GM15510 (cell line): Measurements from ENCODE around the gene ATP5PO.

Source experiments
- POLR2A ChIP-seq: IDR thresholded peaks from 3 replicates; pipeline ENCODE4 v1.6.1; 2011; ENCODE audit warnings: borderline replicate concordance; ENCODE audit not compliant: insufficient read length; ENCODE audit errors: extremely low read depth

Gene ATP5PO

DNA sequence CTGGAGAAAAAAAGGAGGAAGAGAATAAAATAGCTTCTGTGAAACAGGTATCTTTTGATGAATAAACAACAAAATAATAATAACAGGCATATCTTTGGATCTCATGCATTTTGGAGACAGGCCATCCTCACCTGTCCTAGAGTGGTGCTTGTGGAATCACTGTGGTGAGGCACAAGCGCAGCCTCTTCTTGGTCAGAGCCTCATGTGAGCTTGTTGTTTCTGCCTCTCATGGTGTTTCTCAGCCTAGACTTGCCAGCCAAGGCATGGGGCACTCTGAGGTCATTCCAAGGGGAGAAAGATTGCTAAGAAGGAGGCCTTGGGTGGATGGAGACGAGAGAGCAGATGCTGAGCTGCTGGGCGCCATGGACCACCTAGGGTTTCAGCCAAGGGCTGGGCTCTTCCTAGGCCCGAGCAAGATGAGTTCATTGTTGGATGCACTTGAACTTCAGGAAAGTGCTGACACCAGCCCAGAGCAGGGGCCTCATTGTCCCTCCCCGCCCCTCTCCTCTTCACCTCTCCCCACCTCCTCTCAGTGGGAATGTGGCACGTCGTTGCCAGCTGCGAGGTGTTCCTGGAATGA lies 49.5 kb downstream of the ATP5PO start:
- TF ChIP-seq POLR2A: no peak

DNA sequence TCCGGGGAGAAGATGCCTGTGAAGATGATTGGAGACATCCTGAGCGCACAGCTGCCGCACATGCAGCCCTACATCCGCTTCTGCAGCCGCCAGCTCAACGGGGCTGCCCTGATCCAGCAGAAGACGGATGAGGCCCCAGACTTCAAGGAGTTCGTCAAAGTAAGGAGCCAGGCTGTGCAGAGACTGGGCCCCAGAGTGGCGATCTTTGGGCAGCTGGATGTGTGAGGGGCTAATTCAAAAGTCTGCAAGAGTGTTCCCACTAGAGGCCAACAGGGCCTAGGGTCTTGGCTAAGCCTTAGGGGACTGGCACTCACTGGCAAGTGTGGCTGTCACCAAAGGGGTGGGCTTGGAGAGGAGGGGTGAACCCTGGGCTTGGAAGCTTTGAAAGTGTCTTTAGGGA lies 50.4 kb downstream of the ATP5PO start:
- TF ChIP-seq POLR2A: no peak

DNA sequence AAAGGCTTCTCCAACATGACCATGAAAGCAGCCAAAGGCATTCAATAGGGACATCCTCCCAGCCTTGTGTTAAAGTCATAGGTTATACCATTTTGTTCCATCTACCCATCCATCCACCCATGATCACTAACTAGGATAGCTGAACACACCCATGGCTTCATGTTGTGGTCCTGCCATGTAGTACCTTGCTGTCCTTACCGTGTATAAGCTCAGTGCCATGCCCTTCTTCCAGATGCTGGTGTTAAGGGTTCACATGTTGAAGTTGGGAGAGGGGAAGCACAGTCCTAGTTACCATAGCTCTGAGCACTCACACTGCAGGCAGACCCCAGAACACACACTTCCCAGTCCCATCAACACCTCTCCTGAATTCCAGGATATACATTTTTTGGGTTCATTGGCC lies 51.5 kb downstream of the ATP5PO start:
- no peak for TF ChIP-seq POLR2A

DNA sequence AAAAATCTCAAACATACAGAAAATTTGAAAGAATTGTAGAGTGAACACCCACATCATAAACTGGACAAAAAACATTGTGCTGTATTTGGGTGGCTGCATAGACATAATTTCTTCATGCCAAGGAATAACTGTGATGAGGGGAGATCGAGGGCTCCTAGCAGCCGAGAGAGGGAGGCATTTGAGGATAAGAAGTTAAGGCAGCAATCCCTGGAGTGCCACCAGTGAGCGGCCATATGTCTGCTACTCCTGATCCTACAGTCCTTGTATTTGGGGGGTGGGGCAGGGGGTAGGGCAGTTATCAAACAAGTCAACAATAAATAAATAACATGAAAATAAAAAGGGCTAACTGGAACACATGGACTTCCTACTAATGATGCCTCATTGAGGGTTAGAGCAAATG lies 54.5 kb downstream of the ATP5PO start:
- no peak for TF ChIP-seq POLR2A

DNA sequence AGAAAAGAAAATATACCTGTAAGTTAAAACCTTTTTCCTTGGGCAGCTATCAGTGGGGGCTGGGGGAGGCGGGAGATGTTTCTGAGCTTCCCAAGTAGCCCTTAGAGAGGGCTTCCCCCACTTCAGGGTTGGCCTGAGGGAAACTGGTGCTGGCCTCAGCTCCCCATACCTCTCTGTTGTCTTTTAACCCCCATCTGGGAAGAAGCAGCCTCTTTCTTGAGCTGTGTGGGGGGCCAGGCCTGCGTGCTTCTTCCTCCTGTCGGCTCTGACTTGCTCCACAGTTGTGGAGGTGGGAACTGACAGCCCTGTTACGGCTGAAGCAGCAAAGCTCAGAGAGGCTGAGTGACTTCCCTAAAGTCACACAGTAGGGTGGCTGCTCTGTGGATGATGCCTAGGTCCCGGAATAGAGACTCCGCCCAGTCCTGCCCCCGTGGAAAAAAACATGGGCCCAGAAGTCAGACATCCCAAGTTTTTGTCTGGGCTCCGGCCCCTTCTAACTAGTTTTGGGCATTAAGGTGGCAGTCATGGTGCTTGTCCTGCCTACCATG lies 55.2 kb downstream of the ATP5PO start:
- TF ChIP-seq POLR2A: no peak

- TF ChIP-seq POLR2A: no peak
These were observed 56.1 kb downstream of the ATP5PO start for GRCh38 chr21:33859373-33860102.

DNA sequence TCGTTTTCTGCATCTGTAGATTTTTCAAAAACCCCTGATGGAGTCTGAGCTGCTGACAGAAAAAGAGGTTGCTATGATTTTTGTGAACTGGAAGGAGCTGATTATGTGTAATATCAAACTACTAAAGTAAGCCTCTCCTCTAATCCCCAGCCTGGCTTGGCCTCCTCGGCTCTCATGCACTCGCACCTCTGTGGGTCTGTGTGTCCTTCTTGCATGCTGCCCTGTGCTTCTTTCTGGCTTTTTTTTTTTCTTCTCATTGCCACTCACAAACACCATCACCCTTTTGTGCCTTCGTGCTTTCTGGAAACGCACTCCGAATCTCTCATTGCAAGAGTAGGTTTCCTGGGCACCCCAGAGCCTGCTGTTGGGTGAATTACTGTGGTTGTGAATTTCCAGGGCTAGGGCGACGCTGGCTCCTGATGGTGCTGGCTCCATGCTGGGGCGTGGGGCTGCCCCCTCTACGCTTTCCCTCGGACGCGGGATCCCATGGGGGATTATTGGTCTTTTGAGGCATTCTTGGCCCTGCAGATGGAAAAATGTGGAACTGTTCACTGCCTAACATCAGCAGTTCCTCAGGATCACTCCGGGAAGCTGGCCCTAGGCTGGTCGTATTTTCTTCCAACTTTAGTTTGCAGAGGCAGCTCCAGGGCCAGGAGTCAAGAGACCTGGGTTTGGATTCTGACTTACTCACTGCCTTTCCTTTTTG lies 56.8 kb downstream of the ATP5PO start:
- no peak for TF ChIP-seq POLR2A

DNA sequence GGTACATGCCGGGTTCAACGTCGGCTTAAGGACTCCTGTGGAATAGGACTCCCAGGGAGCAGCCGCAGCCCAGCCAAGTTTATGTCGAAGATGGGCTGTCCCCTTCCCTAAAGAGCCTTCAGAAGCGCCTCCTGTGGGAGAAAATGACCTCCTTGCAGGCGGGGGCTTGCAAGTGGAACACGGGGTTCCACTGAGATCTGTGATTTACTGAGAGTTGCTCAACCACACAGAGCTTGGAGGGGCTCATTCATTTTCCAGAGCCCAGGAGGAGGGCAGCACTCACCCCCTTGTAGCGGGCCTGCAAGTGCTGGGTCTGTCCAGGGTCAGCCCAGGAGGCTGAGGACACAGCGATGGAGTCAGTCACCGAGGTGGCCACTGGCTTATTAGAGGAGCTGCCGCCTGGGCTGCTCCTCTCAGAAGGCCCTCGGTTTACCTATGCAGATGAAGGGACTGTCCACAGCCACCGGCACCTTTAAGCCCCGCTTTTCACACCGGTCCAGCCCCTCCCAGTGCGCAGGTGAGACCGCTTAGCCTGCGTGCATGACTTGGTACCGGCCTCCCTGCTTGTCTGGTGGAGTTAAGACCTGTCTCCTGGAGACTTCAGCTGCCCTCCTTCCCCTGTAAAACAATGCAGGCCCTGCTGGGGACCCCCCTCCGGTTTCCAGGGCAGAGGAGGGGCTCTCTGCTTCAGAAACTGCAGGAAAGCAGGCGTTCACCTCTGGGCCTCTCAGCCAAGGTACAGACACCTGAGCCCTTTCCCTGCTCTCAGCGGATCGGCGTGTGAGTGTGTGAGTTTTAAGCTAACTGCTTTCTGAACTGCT lies 57.5 kb downstream of the ATP5PO start:
- TF ChIP-seq POLR2A: no peak

DNA sequence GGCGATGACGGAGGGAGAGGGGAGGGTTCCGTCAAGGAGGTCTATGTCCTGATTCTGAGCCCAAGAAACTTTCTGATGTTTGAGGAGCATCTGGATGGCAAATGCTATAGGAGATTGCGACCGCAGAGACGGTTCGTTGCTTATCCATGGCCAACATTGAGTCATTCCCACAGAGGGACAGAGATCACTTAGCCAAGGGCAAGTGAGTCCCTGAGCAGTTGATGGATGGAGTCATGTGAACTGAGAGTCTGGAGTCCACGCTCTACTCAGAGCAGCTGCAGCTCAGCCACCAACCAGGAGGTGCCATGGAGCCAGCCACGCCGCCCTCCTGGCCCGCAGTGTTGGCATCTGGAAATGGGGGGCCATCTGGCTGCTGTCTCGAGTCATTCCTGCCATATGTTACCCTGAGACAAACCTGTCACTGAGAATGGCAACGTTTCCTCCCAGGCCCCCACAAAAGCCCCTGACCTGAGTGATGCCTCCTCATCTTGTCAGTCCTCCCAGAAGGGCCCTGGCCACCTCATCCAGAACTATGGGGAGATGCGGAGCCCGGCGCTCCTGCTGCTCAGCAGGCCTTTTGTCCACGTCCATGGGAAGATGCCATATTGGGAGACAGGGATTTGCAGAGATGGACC lies 58.6 kb downstream of the ATP5PO start:
- no peak for TF ChIP-seq POLR2A

DNA sequence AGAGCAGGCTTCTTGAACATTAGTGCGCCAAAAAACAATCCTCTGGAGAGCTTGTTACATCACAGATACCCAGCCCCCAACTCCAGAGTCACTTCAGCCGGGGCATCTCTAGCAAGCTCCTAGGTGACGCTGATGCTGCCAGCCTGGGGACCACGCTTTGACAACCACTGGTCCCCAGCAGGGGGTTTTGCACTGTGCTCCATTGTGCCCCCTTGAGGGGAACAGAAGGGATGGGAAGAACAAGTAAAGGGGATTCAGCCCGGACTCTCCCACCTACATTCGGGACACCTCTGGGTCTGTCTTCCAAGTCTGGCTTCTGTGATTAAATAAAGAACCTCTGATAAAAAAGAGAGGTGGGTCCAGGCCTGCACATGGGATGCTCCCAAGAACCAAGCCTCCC lies 60.4 kb downstream of the ATP5PO start:
- TF ChIP-seq POLR2A: no peak

GRCh38 chr21:33854604-33855003 lies 61.0 kb downstream of the ATP5PO start:
- TF ChIP-seq POLR2A: no peak
